ENCODE results near the gene CD36.

Gene CD36
- 0 to 0.19 (median 0) reads per million in 3 experiments for total RNA-seq

DNA sequence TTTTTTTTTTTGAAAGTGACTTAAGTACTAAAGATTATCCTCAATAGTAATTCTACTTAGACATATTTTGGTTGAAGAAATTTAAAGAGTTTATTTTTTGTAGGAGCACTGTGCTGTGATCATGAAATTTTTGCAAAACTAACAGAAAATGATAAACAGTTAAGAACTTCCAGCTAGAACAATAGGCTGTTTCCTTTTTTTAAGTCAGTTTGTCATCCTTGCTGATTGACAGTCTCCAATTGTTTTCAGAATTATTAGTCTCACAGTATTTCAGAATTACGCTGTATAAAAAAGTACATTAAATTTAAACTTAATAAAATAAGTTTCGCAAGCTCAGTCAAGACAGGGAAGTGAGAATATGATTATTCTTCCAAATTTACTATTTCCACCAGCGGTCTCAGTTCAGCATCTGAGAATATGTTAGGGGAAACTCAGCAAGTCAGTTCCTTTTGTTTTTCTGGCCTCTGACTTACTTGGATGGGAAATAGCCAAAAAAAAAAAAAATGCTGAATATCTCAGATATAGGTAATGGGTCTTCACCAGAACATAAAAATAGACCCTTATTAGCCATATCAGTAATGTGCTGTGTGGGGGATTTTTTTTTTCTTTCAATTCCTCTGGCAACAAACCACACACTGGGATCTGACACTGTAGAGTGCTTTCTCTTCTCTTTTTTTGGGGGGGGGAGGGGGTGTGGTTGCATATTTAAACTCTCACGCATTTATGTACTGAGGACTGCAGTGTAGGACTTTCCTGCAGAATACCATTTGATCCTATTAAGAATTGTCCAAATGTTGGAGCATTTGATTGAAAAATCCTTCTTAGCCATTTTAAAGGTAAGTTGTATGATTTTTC is at the start of gene CD36:
CD36 (plus strand) TSS at position 732 of the 855 bp plus-strand sequence. CDS start 8,099 bp downstream, outside the sequence.
- no peak for DNase-seq

DNA sequence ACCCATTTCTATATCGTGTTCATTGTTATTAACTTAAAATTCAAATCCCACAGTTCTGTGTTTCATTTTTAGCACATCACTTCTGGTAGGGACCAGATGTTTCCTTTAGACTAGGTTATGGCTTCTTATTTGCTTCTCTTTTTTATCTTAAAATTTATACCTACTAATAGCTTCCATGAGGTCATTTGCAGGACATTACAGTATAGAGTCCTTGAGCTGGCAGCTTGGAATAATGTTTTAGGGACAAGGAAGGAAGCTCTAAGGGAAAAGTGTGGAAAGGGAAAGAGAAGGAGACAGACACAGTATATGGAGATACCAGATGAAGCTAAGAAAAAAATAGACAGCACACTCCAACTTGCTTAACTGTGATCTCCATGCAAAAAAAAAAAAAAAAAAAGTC is 48.8 kb upstream of the CD36 start:
- no peak for DNase-seq

DNA sequence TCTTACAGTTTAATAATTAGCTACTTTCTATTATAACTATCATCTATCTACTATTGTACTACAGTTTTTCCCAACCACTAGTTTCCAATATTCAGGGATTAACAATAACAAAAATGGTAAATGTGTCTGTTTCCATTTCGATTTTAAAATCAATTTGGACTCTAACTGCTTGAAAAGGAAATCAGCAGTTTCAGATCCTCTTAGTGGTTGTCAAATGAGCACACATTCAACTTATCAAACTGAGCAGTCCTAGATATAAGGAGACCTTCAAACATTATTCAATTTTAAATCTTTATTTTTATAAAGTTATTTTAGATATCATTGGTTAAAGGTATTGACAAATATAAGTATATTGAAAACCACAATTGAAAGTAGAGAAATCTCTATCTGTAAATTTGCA is 46.8 kb upstream of the CD36 start:
- DNase-seq, result no peak

DNA sequence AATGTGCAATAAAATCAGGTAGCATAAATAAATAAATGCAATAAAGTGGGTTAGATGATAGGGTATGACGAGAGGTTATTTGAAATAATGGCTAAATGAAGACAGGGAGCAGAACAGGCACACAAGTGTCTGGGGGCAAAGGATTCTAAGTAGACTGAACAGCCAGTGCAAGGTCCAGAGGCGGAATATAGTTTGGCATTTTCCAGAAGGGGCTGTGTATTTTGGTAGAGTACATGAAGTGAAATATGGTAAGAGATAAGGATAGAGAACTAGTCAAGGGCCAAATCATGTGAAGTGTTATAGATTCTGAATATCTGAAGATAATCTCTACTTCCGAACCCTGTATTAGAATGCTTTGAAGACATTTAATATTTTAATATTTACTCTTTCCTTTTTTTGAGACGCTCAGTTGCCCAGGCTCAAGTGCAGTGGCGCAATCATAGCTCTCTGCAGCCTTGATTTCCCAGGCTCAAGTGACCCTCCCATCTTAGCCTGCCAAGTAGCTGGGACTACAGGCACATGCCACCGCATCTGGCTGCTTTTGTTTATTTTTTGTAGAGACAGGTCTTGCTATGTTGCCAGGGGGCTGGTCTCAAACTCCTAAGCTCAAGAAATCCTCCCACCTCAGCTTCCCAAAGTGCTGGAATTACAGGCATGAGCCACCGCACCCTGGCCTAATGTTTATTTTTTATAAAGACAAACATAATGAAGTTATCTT is 44.4 kb upstream of the CD36 start:
- no peak for DNase-seq

DNA sequence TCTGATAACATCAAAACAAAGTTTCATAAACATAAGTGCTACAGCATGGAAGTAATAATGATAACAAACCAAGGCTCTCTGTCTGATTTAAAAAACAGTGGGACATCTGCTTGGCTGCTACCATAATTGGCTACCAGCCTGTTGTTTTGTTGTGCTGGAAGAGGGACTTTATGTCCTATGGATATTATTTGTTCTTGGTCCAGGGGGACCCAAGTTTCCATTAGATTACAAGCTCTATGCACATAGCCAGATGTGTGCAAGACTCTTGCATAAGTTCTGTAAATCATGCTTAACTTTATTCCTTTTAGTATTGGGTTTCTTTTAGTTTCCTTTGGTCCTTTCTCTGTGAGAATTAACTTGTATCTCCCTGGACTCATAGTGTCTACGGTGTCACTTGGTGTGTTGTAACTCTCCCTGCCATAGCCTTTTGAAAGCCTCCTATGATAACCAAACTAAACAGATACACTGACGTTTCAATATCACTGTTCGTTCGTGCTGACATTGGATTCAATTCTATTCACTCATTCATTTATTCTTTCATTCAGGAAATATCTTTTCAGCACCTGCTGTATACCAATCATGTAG is 41.4 kb upstream of the CD36 start:
- DNase-seq, result no peak

DNA sequence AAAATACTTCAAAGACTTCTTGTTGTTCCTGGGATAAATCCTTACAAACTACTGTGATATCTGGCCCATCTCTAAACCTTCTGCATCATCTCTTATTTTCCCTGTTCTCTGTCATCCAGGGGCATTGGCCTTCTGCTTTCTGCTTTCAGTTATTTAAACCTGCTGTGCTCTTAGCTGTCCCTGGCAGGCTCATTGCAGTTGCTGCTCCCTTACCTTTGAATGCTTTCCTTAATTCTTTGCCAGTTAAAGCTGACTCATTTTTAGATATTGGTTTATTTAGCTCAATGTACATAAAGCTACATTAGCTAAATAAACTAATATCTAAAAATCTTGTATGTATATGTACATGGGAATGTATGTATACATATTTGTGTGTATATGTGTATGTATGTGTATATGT is 40.6 kb upstream of the CD36 start:
- no peak for DNase-seq

DNA sequence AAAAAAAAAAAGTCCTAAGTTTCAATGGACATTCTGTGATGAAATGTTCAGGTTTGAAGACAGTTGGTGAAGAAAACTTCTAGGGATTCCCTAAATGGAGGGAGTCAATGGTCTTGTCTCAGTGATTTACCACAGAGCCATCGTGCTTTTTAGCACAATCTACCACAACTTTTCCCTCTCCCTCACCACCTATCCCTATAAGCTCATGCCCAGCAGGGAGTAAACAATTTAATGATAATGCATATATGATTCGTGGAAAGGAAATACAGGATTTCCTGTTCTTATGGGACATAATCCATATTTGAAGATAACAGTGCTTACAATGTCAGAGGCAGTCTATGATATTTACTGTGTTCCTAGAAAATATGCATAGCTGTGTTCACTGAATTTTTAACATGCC is 38.4 kb upstream of the CD36 start:
- DNase-seq, result no peak

DNA sequence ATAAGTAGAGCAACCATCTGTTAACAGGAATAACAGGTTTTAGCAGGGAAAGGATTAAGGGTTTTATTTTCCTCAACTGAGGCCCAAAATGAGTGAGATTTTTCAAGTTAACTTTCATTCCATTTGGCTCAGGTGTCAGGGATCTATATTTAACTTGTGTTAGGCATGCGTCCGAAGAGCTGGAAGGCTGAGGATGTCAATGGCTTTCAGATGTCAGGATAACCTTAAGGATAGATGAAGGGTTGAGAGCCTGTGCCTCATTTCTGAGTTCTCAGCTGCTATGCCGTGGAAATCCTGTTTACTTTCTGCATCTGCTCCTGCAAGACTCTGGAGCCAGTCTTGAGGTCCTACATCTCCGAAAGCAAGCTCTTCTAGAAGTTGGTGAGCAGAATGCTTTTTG is 36.4 kb upstream of the CD36 start:
- no peak for DNase-seq

DNA sequence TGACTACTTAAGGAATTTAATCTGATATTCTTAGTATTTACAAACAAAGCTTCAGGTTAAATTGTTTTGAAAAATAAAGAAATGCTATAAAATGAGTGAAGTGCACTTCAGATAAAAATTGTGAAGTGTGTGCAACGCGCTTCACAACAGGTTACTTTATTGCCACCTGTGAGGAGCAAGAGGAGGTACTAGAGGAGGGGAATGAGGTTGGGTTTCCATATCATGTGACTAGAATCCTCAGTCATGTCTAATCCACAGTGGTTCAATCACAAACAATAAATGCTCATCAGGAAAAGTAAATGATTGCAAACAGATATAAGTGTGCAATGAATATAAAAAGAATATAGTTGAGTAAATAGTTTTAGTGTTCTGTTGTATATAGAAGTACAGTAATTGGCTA is 34.5 kb upstream of the CD36 start:
- no peak for DNase-seq

DNA sequence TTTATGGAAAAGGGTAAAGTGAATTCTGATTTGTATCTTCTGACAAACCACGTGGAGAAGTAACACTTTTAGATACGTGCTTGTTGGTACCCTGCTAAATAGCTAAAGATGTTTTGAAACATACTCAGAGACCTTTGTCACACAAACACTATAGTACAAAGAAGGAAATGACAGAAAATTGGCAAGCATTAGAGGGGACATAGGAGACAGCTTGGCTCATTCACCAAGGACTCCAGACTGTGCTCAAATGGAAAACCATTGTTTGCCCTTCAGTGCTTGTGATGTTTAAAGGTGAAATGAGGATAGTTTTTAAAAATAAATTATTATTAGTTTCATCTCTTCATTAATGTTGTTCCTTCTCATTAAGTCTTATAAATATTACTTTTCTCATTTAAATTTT is 34.0 kb upstream of the CD36 start:
- DNase-seq, result no peak

DNA sequence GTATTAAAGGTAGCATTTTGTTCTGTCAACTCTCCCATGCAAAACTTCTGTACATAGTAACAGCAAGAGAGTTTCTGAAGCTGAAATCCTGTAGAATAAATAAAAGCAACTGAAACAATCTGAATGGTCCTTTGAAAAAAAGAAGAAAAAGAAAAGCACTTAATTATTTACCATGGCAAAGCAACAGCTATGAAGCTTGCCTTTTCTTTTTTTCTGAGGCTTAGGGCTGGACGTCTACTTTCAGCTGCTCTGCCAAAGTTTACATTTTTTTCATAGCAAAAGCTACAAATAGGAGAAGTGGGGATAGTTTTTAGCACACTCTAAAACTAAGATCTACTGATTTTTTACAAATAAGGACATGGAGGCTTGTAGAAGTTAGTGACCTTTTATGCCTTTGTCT is 31.3 kb upstream of the CD36 start:
- DNase-seq, result no peak

DNA sequence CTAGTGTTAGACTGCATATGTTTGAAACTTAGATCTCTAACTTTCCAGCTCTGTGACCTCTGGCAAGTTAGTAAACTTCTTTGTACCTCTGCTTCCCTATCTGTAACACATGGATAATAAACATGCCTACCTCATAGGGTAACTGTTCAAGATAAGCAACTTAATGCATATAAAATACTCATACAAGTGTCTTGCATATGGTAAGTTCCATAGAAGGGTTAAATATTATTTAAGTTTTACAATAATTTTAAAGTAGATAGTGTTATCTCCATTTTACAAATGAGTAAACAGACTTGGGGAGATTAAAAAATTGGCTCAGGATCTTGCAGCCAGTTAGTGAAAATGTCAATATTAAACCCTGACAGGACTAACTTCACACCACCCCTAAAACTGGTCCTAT is 30.1 kb upstream of the CD36 start:
- no peak for DNase-seq

DNA sequence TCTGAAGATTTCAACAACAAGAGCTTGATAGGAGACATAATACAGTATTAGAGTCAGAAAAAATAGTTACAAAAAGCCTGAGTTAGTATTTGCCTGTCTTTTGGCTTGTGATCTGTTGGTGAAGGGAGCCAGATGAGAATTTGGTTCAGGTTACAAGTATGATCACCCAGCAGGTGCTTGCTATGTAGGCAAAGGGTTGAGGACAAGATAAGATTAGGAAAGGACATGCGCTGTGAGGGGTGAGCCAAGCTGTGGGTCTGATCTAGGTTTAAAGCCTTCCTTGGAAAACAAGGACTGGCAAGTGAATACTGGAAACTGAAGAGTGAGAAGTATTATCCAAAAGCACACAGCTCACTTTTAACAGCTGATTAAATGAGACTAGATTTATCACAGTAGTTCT is 28.7 kb upstream of the CD36 start:
- no peak for DNase-seq

DNA sequence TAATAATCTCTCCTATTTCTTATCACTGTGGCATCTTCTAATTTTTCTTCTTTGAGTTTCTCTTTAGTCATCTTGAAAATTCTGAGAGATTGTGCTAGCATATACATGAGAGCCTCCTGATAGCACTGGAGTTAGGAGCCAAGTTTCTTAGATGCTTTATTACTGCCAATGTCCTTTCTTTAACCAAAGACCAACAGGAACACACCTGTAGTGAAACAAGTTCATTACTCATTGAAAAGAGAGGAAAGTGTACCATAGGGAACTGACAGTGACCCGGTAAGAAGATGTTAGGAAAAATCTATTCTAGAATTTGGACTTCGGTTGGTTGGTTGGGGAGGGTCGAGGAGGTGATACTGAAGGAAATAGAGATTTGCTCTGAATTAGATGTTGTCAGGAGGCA is 27.1 kb upstream of the CD36 start:
- no peak for DNase-seq

DNA sequence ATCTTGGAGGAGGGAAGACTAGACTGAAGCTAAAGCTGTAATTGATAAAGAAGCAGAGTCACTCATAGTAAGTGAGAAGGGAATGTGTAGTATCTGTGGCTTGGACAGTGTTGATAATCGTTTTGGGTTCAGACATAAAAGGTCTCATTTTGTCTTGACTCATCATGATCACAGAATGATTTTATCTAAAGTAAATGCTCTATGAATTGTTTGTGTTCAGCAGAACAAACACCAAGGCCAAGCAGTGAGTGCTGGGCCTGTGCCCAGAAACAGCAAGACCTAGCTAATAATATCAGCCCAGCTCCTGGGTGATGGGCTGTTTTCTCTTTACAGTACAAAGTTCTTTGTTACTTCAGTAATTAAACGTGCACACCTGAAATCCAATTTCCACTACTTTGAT is 26.7 kb upstream of the CD36 start:
- no peak for DNase-seq

DNA sequence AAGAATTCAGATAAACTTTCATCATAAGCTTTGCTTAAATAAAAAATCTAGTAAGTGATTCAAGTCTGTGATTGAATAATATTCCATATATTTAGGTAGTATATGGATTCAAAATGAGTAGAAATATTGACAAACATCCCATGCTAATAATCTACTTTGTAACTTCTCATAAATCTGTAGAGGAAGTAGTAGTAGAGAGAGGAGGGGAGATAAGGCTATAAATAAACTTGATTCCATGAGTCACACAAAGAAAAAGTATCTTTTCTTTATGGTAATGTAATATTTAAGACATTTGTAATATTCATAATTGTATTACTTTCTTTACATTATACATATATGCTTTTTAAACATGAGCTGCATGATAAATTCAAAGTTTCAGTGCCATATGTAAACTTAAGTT is 25.6 kb upstream of the CD36 start:
- DNase-seq, result no peak

DNA sequence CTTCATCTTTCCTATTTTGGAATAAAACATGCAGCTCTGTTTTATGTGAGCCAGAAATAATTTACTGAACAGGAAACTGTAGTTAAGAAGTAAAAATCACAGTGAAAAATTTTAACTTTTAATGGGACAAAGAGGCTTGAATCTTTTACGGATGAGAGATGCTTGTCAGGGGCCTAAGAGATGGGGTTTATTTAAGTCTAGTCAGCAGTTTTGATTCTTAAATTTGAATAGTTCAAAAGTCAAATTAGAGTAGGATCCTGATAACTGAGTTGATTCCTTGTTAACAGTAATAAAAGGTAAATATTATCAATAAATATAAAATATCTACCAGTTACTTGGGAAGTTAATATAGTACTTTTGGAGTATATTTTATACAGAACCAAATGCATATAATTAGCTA is 24.9 kb upstream of the CD36 start:
- DNase-seq, result no peak

DNA sequence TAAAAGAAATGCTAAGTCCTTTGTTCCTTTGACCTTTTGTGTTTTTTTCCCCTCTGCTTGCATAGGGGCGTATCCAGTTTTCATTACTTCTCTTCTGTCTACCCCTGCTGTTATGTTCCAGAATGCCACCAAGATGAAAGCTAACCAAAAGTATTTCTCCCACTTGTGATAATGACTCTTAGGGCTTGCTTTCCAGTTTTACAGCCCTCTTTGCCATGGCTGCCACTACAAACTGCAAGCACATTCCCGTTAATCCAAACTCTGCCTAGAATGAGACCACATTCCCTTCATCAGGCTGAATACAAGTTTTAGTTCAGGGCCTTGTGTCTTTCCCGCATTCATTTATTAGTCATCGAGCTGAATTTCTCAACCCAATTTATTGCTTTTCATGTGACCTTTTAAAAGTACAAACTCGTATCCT is 23.6 kb upstream of the CD36 start:
- no peak for DNase-seq

DNA sequence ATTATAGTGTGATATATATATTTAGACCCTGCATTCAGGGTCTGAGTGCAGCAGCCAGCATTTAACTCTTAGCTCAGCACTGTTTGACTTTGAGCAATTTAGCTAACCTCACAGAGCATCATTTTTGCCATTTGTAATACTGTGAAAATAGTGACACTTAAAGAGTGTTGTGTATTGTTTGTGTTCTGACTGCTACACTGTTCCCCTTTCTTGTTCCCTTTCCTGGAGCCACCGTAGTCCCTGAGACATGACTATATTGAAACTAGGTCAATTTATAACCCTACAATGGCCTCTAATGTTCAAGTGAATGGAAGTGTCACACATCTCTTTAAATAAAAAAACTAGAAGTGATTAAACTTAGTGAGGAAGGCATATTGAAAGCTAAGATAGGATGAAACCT is 20.3 kb upstream of the CD36 start:
- no peak for DNase-seq

DNA sequence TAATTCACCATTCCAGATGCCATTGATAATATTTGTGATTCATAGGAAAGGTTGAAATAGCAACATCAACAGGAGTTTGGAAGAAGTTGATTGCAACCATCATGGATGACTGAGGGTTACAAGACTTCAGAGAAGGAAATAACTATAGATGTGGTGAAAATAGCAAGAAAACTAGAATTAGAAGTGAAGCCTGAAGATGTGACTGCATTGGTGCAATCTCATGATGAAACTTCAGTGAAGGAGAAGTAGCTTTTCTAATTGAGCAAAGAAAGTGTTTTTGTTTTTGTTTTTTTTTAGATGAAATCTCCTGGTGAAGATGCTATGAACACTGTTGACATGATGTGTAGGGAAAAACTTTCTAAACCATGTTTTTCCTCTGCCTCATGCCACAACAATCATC is 18.7 kb upstream of the CD36 start:
- DNase-seq, result no peak

DNA sequence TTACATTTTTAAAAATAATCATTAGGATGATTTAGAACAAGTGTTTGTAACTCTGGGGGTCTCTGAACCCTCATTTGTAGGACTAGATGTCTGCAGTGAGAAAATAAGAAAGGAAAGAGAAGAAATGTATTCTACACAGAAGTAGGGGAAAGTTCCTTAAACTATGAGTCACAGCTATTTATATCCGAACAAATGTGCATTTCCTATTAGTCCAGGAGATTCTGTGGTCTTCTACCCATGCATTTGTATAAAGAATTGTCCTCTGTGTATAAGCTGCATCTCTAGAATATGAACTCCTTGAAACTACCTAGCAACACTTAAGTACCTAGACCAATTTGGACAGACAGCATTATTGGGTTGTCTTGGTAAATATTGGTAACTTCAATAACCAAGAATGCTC is 15.9 kb upstream of the CD36 start:
- DNase-seq, result no peak

DNA sequence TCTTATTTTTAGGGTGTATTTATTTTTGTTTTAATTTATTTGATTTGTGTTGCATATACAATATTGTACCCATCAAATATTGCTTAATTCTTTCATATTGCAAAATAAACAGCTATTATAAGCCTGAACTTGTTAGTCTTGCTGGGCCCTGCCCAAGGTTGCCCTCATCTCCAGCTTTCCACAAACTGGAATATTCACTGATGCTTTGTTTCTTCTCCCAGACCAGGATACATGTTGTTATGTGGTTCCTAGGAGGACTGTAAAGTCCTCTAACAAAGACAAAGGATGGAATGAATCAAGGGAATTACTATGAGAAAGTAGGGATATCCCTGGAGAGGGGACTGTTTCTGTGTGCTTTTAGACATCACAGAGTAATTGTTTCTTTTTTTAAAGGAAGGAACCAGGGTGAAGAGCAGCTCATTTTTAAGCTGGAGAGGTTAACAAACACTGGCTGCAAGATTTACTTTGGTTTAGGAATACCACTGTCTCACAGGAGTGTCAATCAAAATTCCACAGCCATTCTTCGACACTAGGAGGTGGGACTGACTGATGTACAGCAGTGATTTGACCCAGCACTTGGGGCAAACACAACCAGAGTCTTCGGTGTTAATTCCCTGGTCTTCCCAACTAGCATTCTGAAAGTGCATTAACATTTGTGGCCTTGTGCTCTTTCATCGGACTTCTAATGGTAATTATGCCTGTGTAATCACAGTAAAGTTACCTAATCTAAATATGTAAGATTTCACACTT is 14.8 kb upstream of the CD36 start:
- no peak for DNase-seq

DNA sequence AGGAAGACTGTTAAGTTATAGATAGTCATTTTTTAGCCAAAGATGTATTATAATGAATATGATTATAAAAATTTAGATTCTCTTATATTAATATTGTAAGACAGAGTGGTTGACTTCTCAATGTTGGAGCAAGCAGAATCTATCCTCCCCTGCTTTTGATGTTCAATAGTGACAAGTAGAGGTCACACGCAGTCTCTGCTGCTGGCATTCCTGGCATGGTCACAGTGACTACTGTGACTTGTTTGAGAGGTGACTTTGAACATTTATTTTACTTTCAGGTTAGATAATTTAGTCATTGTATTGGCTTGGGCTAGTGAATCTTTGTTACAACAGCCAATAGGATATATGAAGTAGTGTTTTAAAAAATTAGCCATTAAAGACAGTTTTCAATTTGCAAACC is 13.7 kb upstream of the CD36 start:
- no peak for DNase-seq
